Activated T-helper 2 cell treated with anti-CD3 and anti-CD28 coated beads, Interferon-gamma antibody, Interleukin-2, Interleukin-4, amounts not matched to agents 10 μg/mL and 5 μg/mL and 100 μg/mL, durations not matched to agents 14 hours and 24 hours and 36 hours (primary cell): ENCODE measurements around the gene CDK10. TPM values are rescaled to one million over a fixed set of nuclear protein-coding genes. Genes with fewer than 3 reads are reported as not detected.
"Not testable (repeated sequence)": the region's sequence is repeated elsewhere in the genome, so short reads cannot be mapped to it uniquely, and the experiment has no call there.

Source experiments
- DNase-seq: peaks from one replicate; pipeline ENCODE4 v3.0.0; 2021; ENCODE audit warnings: low spot score
- H3K27ac Mint-ChIP-seq: one replicate; pipeline ENCODE4 v1.8.0; 2021; ENCODE audit warnings: mixed read lengths
- H3K27me3 Mint-ChIP-seq: one replicate; pipeline ENCODE4 v1.8.0; 2021; ENCODE audit warnings: low read depth, mixed read lengths
- H3K36me3 Mint-ChIP-seq: one replicate; pipeline ENCODE4 v1.8.0; 2021; ENCODE audit warnings: low read depth, mixed read lengths
- H3K4me1 Mint-ChIP-seq: one replicate; pipeline ENCODE4 v1.8.0; 2021; ENCODE audit warnings: low read depth, mixed read lengths
- H3K4me3 Mint-ChIP-seq: one replicate; pipeline ENCODE4 v1.8.0; 2021; ENCODE audit warnings: low read depth, mild to moderate bottlenecking, moderate library complexity, mixed read lengths
- H3K9me3 Mint-ChIP-seq: one replicate; pipeline ENCODE4 v1.8.0; 2021; ENCODE audit warnings: mixed read lengths
- intact Hi-C: fragments of 100-400 bp; cut with micrococcal nuclease; formaldehyde crosslinking; loops from one replicate; pipeline ENCODE4 v1.15.1; 2023
- total RNA-seq: library from RNA; stranded (reverse); gene quantifications from 2 replicates; pipeline ENCODE4 v1.2.3, GENCODE V29; 2022

Gene CDK10
- total RNA-seq, 1 donor from 2014 or later, result 95.5 TPM

- Mint-ChIP-seq H3K4me3 (no peak overlapping the region), H3K36me3 (peaks cover 9% of the 10 kb centered on the region), H3K27me3 (no peaks in the 10 kb centered on the region), H3K4me1 (peaks cover 9% of the 10 kb centered on the region), H3K27ac (no peak overlapping the region), H3K9me3 (no peaks in the 10 kb centered on the region)
- intact Hi-C loops, result no loop called here
- DNase-seq, result no peak
These were observed 15.7 kb upstream of the CDK10 start for GRCh38 chr16:89670496-89671431.

GRCh38 chr16:89671565-89671964, 14.9 kb upstream of the CDK10 start:
- H3K4me3 Mint-ChIP-seq, DNase-seq, H3K9me3 Mint-ChIP-seq, intact Hi-C loops, H3K36me3 Mint-ChIP-seq, H3K27me3 Mint-ChIP-seq, H3K27ac Mint-ChIP-seq, H3K4me1 Mint-ChIP-seq: not testable (repeated sequence)

GRCh38 chr16:89672177-89672941, 14.1 kb upstream of the CDK10 start:
- intact Hi-C loops, result no loop called here
- Mint-ChIP-seq H3K36me3 (peaks cover 3% of the 10 kb centered on the region), H3K4me3 (no peak overlapping the region), H3K27ac (no peak overlapping the region), H3K4me1 (peaks cover 9% of the 10 kb centered on the region), H3K27me3 (no peaks in the 10 kb centered on the region), H3K9me3 (no peaks in the 10 kb centered on the region)
- DNase-seq, result no peak

- no peak overlapping the region for H3K4me3 Mint-ChIP-seq
- no peaks in the 10 kb centered on the region for H3K27me3 Mint-ChIP-seq
- no peak overlapping the region for H3K27ac Mint-ChIP-seq
- DNase-seq, result no peak
- no peaks in the 10 kb centered on the region for H3K4me1 Mint-ChIP-seq
- H3K9me3 Mint-ChIP-seq, result no peaks in the 10 kb centered on the region
- intact Hi-C loops, result no loop called here
- H3K36me3 Mint-ChIP-seq, result peaks cover 7% of the 10 kb centered on the region
These were observed 8.2 kb upstream of the CDK10 start for GRCh38 chr16:89678258-89678657.

GRCh38 chr16:89685916-89686315, 573 bp upstream of the CDK10 start:
- DNase-seq, result no peak
- Mint-ChIP-seq H3K4me1 (peaks cover 8% of the 10 kb centered on the region), H3K9me3 (peaks cover 4% of the 10 kb centered on the region), H3K27me3 (no peaks in the 10 kb centered on the region), H3K4me3 (peak overlapping the region; percentile 47), H3K36me3 (peaks cover 33% of the 10 kb centered on the region), H3K27ac (no peak overlapping the region)
- intact Hi-C loops, result loop anchor here (2.0 kb wide), 1 partner anchor 15 kb away; the partner anchor contains the start of gene SPATA2L

- DNase-seq, result no peak
- Mint-ChIP-seq H3K4me3 (peak overlapping the region; percentile 96), H3K27me3 (no peaks in the 10 kb centered on the region), H3K4me1 (peaks cover 8% of the 10 kb centered on the region), H3K36me3 (peaks cover 36% of the 10 kb centered on the region), H3K9me3 (peaks cover 4% of the 10 kb centered on the region), H3K27ac (peak overlapping the region; percentile 60)
- intact Hi-C loops, result loop anchor here (2.0 kb wide), 1 partner anchor 13 kb away; the partner anchor contains the start of gene SPATA2L
These were observed 827 bp downstream of the CDK10 start for GRCh38 chr16:89687092-89687940.

GRCh38 chr16:89688395-89688794, 1.9 kb downstream of the CDK10 start:
- Mint-ChIP-seq H3K9me3 (peaks cover 4% of the 10 kb centered on the region), H3K4me1 (peaks cover 8% of the 10 kb centered on the region), H3K27me3 (no peaks in the 10 kb centered on the region), H3K36me3 (peaks cover 34% of the 10 kb centered on the region), H3K27ac (no peak overlapping the region), H3K4me3 (peak overlapping the region; percentile 96)
- no peak for DNase-seq
- intact Hi-C loops, result no loop called here

DNA sequence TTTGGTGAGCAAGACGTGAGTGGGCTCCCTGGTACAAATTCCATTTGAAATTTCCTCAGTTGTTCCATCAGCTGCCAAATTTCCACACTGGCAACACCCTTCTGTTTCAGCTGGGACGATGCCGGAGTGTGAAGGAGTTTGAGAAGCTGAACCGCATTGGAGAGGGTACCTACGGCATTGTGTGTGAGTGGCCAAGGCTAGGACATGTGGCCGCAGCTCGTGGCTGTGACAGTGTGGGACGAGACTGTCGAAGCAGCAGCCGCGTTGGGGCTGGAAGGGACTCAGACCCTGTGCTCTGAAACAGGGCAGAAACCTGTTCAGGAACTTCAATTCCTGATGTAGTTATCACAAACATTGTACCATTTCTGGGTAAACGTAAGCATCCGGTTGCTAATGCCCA, 2.7 kb downstream of the CDK10 start:
- no peak for DNase-seq
- H3K27ac Mint-ChIP-seq, result no peak overlapping the region
- intact Hi-C loops, result no loop called here
- H3K36me3 Mint-ChIP-seq, result peaks cover 40% of the 10 kb centered on the region
- H3K4me3 Mint-ChIP-seq, result no peak overlapping the region
- peaks cover 4% of the 10 kb centered on the region for H3K9me3 Mint-ChIP-seq
- H3K4me1 Mint-ChIP-seq, result peaks cover 8% of the 10 kb centered on the region
- H3K27me3 Mint-ChIP-seq, result no peaks in the 10 kb centered on the region

GRCh38 chr16:89689621-89690020, 3.1 kb downstream of the CDK10 start:
- peaks cover 38% of the 10 kb centered on the region for H3K36me3 Mint-ChIP-seq
- DNase-seq, intact Hi-C loops, H3K4me1 Mint-ChIP-seq, H3K4me3 Mint-ChIP-seq, H3K27ac Mint-ChIP-seq, H3K27me3 Mint-ChIP-seq, H3K9me3 Mint-ChIP-seq: not testable (repeated sequence)

DNA sequence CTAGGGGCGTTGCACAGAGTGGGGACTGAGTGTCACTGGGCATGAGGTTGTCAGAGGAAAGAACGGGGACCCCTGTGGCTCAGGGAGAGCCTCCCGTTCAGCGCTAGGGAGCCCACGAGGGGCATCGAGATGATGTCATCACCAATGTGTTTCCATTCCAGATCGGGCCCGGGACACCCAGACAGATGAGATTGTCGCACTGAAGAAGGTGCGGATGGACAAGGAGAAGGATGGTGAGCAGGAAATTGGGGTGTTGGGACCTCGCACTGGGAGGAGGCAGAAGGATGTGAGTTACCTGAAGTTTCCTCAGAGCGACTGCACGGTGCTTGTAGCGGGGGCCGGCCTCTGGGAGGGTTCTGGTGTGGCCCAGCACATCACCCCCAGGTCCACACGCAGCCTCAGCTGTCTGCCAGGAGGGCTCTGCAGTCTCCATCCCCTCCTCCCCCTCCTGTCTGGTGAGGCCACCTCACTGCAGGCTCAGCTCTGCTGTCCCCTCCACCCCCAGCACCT, 4.0 kb downstream of the CDK10 start:
- intact Hi-C loops, result no loop called here
- no peak overlapping the region for H3K4me3 Mint-ChIP-seq
- no peak for DNase-seq
- peaks cover 37% of the 10 kb centered on the region for H3K36me3 Mint-ChIP-seq
- H3K27me3 Mint-ChIP-seq, result no peaks in the 10 kb centered on the region
- H3K4me1 Mint-ChIP-seq, result peaks cover 8% of the 10 kb centered on the region
- no peaks in the 10 kb centered on the region for H3K9me3 Mint-ChIP-seq
- no peak overlapping the region for H3K27ac Mint-ChIP-seq

DNA sequence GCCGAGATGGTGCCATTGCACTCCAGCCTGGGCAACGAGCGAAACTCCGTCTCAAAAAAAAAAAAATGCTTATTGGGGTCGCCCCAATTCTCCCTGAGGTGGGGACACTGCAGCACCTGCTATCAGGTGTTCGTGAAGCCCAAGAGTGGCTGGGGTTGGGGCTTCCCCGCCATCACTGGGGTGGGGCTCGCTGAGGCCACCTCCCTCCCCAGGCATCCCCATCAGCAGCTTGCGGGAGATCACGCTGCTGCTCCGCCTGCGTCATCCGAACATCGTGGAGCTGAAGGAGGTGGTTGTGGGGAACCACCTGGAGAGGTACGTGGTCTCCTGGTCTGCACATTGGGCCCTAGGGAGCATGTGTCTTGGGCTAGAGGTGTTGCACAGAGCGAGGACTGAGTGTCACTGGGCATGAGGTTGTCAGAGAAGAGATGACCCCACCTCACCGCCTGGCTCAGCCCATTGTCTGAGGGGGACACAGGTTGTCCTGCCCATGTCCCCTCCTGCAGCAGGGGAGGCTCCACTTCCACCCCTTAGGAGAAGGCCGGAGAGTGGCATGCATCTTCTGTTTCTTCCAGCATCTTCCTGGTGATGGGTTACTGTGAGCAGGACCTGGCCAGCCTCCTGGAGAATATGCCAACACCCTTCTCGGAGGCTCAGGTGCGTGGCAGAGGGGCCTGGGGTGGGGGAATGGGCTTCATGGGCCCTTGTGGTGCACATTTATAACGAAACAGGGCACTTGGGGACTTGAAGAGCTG, 4.9 kb downstream of the CDK10 start:
- H3K27me3 Mint-ChIP-seq, result no peaks in the 10 kb centered on the region
- peaks cover 6% of the 10 kb centered on the region for H3K4me1 Mint-ChIP-seq
- peaks cover 31% of the 10 kb centered on the region for H3K36me3 Mint-ChIP-seq
- H3K4me3 Mint-ChIP-seq, result no peak overlapping the region
- DNase-seq, result no peak
- H3K9me3 Mint-ChIP-seq, result no peaks in the 10 kb centered on the region
- H3K27ac Mint-ChIP-seq, result no peak overlapping the region
- intact Hi-C loops, result no loop called here
